HepG2 (cell line): Measurements from ENCODE around the gene ST6GALNAC6.

Source experiments
- BCL3 ChIP-seq: sonication (generic); formaldehyde crosslinking; IDR thresholded peaks from 2 replicates; pipeline ENCODE4 v1.5.1; 2020; ENCODE audit warnings: mild to moderate bottlenecking, missing genetic modification reagents, moderate library complexity
- ELK4 ChIP-seq: sonication (generic); formaldehyde crosslinking; IDR thresholded peaks from 2 replicates; pipeline ENCODE4 v1.9.0; 2021; ENCODE audit warnings: missing genetic modification reagents, borderline replicate concordance
- JUN ChIP-seq: sonication (generic); formaldehyde crosslinking; IDR thresholded peaks from 2 replicates; pipeline ENCODE4 v1.4.0; 2020; ENCODE audit warnings: mild to moderate bottlenecking, missing genetic modification reagents
- U2AF1 ChIP-seq: fragments of 200-400 bp; formaldehyde crosslinking; optimal IDR thresholded peaks from 2 replicates; pipeline ENCODE3; 2017; ENCODE audit warnings: mild to moderate bottlenecking, low read depth, low read length
- ZNF296 ChIP-seq: sonication (generic); formaldehyde crosslinking; conservative IDR thresholded peaks from 2 replicates; pipeline ENCODE4 v1.5.0; 2020; ENCODE audit warnings: mild to moderate bottlenecking, missing genetic modification reagents
- ZNF646 ChIP-seq: sonication (generic); formaldehyde crosslinking; IDR thresholded peaks from 2 replicates; pipeline ENCODE4 v1.9.0; 2021; ENCODE audit warnings: mild to moderate bottlenecking, missing genetic modification reagents

- TF ChIP-seq ZNF296 (CRISPR knock-in tag) (no peak), ELK4 (CRISPR knock-in tag) (no peak), JUN (CRISPR knock-in tag) (no peak), BCL3 (CRISPR knock-in tag) (no peak), U2AF1 (no peak), ZNF646 (no peak)
Observed at GRCh38 chr9:127937056-127937387, 37.6 kb upstream of the ST6GALNAC6 start.
